GM21786 (cell line): ENCODE data around the gene AGRN.
"Not testable (repeated sequence)": the region's sequence is repeated elsewhere in the genome, so short reads cannot be mapped to it uniquely, and the experiment has no call there.

Source experiments
- ATAC-seq: cut with Tn5 transposase; IDR thresholded peaks from one replicate; pipeline ENCODE4 v1.9.1; 2021; ENCODE audit not compliant: unreplicated experiment

AGRN gene

GRCh38 chr1:1051127-1051810 lies 31.3 kb downstream of the AGRN start:
- no peak for ATAC-seq

GRCh38 chr1:1052003-1052840 lies 32.3 kb downstream of the AGRN start:
- ATAC-seq: no peak

GRCh38 chr1:1053022-1053421 lies 33.1 kb downstream of the AGRN start:
- ATAC-seq: no peak

GRCh38 chr1:1053682-1054081 lies 33.8 kb downstream of the AGRN start:
- no peak for ATAC-seq

- ATAC-seq: no peak
These were observed 34.3 kb downstream of the AGRN start for GRCh38 chr1:1054099-1054700.

- no peak for ATAC-seq
These were observed 35.1 kb downstream of the AGRN start for GRCh38 chr1:1054971-1055370.

- no peak for ATAC-seq
These were observed 36.2 kb downstream of the AGRN start for GRCh38 chr1:1055841-1056736.

- ATAC-seq: not testable (repeated sequence)
These were observed 37.8 kb downstream of the AGRN start for GRCh38 chr1:1057769-1058087.

GRCh38 chr1:1058088-1058905 lies 38.4 kb downstream of the AGRN start:
- ATAC-seq: no peak

GRCh38 chr1:1058921-1059493 lies 39.1 kb downstream of the AGRN start:
- peak; percentile 31 for ATAC-seq

- peak; percentile 71 for ATAC-seq
These were observed 39.8 kb downstream of the AGRN start for GRCh38 chr1:1059494-1060280.

GRCh38 chr1:1060281-1061000 lies 40.5 kb downstream of the AGRN start:
- ATAC-seq: no peak

- no peak for ATAC-seq
These were observed 41.9 kb downstream of the AGRN start for GRCh38 chr1:1061682-1062345.

- no peak for ATAC-seq
These were observed 42.6 kb downstream of the AGRN start for GRCh38 chr1:1062348-1063163.

- no peak for ATAC-seq
These were observed 43.5 kb downstream of the AGRN start for GRCh38 chr1:1063261-1063944.
